GM12878 (cell line): Measurements from ENCODE around the gene TDRD9. TPM values are rescaled to one million over a fixed set of nuclear protein-coding genes. Genes with fewer than 3 reads are reported as not detected.

ENCODE experiments used
- ATAC-seq: fragments of 200-7000 bp; cut with Tn5 transposase; 3 replicates; pipeline ENCODE4 v1.9.1; 2020; ENCODE audit warnings: mild to moderate bottlenecking, moderate library complexity
- BruUV-seq: library from RNA; stranded (reverse); fragments of 400-500 nt; replicated peaks from 2 replicates; lab custom pipeline; 2021; lab: Mats Ljungman, UMichigan
- CTCF ChIA-PET: fragments of 300-600 bp; sonication (Branson Sonifier 250); formaldehyde crosslinking; extraction: SDS; loops from one replicate; lab custom pipeline; 2021; ENCODE audit warnings: inconsistent platforms; lab: Yijun Ruan, JAX
- POLR2A ChIA-PET: fragments of 350-600 bp; formaldehyde crosslinking; extraction: SDS; loops from one replicate; lab custom pipeline; 2021; ENCODE audit warnings: inconsistent platforms; lab: Charles Lee
- RAD21 ChIA-PET: fragments of 300-600 bp; sonication (Branson Sonifier 250); formaldehyde crosslinking; loops from one replicate; lab custom pipeline; 2023; ENCODE audit warnings: antibody characterized with exemption; ENCODE audit not compliant: unreplicated experiment; lab: Charles Lee
- SMC1A ChIA-PET: fragments of 300-600 bp; sonication (Branson Sonifier 250); formaldehyde crosslinking; loops from one replicate; lab custom pipeline; 2023; ENCODE audit not compliant: unreplicated experiment, uncharacterized antibody; lab: Charles Lee
- DNase-seq: peaks from one replicate; pipeline ENCODE4 v3.0.0-alpha.2; 2011; ENCODE audit warnings: low read depth, low spot score
- FAIRE-seq: peaks from 3 replicates; lab custom pipeline; 2011; peaks lifted over from hg19 to GRCh38; lab: Jason Lieb, UNC
- H2AFZ ChIP-seq: 2 replicates; pipeline ENCODE4 v1.6.0; 2011; ENCODE audit warnings: low read depth, low read length, control low read depth; ENCODE audit not compliant: control insufficient read depth
- H3K27ac ChIP-seq: 2 replicates; pipeline ENCODE4 v1.5.1; 2011; ENCODE audit warnings: control low read depth; ENCODE audit not compliant: control insufficient read depth, insufficient read depth
- H3K27me3 ChIP-seq, 2 experiments: replicated peaks in 1 of 2; 2 replicates each; pipeline versions ENCODE4 v1.6.0 to v1.6.1; 2011; ENCODE audit warnings: low read length in 1 of 2; ENCODE audit not compliant: control insufficient read depth in 2 of 2, insufficient read depth in 2 of 2
- H3K36me3 ChIP-seq, 2 experiments: 2 replicates each; pipeline ENCODE4 v1.5.1; 2011; ENCODE audit warnings: low read length in 1 of 2; ENCODE audit not compliant: control insufficient read depth in 2 of 2, insufficient read depth in 2 of 2
- H3K4me1 ChIP-seq: 2 replicates; pipeline ENCODE4 v1.6.1; 2011; ENCODE audit warnings: mild to moderate bottlenecking, low read length, moderate library complexity, mixed read lengths; ENCODE audit not compliant: control insufficient read depth, insufficient read depth
- H3K4me2 ChIP-seq: 2 replicates; pipeline ENCODE4 v1.6.0; 2011; ENCODE audit warnings: control low read depth; ENCODE audit not compliant: control insufficient read depth, insufficient read depth
- H3K4me3 ChIP-seq: fragments of 200-600 bp; sonication (generic); 2 replicates; pipeline ENCODE4 v1.5.1; 2016
- H3K79me2 ChIP-seq: 2 replicates; pipeline ENCODE4 v1.6.0; 2011; ENCODE audit warnings: low read length; ENCODE audit not compliant: control insufficient read depth, insufficient read depth
- H3K9ac ChIP-seq: 2 replicates; pipeline ENCODE4 v1.8.0; 2011; ENCODE audit warnings: low read length, control low read depth, mixed read lengths; ENCODE audit not compliant: control insufficient read depth, insufficient read depth
- H3K9me3 ChIP-seq: replicated peaks from 3 replicates; pipeline ENCODE4 v1.5.1; 2011; ENCODE audit warnings: mild to moderate bottlenecking, low read length; ENCODE audit not compliant: control insufficient read depth, insufficient read depth
- H4K20me1 ChIP-seq: 2 replicates; pipeline ENCODE4 v1.6.0; 2011; ENCODE audit not compliant: control insufficient read depth, insufficient read depth
- ASH2L ChIP-seq: fragments of 300-600, 200-600 bp; sonication (generic); IDR thresholded peaks from 2 replicates; pipeline ENCODE4 v1.6.1; 2017; ENCODE audit warnings: low read depth, mild to moderate bottlenecking, borderline replicate concordance
- EGR1 ChIP-seq, 2 experiments: IDR thresholded peaks; 1 replicate in 1 of 2; 2 replicates in 1 of 2; pipeline ENCODE4 v1.6.1; 2011 to 2012; ENCODE audit warnings: low read depth in 2 of 2, low read length in 2 of 2, borderline replicate concordance in 1 of 2, mild to moderate bottlenecking in 1 of 2, moderate library complexity in 1 of 2
- GABPA ChIP-seq: IDR thresholded peaks from 2 replicates; pipeline ENCODE4 v1.6.1; 2014; ENCODE audit warnings: antibody characterized with exemption, low read depth, mild to moderate bottlenecking, inconsistent platforms
- LARP7 ChIP-seq: fragments of 450-650 bp; IDR thresholded peaks from 2 replicates; pipeline ENCODE4 v1.6.1; 2017; ENCODE audit warnings: mild to moderate bottlenecking
- MEF2B ChIP-seq: fragments of 450-650 bp; IDR thresholded peaks from 2 replicates; pipeline ENCODE4 v1.6.1; 2018; ENCODE audit warnings: mild to moderate bottlenecking, moderate library complexity; ENCODE audit not compliant: partially characterized antibody, poor library complexity, severe bottlenecking
- NBN ChIP-seq: fragments of 450-650 bp; IDR thresholded peaks from 2 replicates; pipeline ENCODE4 v1.6.1; 2016
- ZBTB40 ChIP-seq: fragments of 450-650 bp; IDR thresholded peaks from 2 replicates; pipeline ENCODE4 v1.6.1; 2016; ENCODE audit warnings: mild to moderate bottlenecking, moderate library complexity, borderline replicate concordance
- ZNF24 ChIP-seq: fragments of 450-650 bp; IDR thresholded peaks from 2 replicates; pipeline ENCODE4 v1.6.1; 2017; ENCODE audit warnings: antibody characterized with exemption, mild to moderate bottlenecking
- WGBS: methylation state at CpG from one replicate; pipeline ENCODE4 v1.1.6; 2016; ENCODE audit warnings: low lambda C conversion rate; ENCODE audit not compliant: insufficient replicate concordance, insufficient coverage; ENCODE audit errors: missing lambda C conversion rate; 5-methylcytosine and 5-hydroxymethylcytosine counted together
- in situ Hi-C: fragments of 300-500 bp; cut with MboI; formaldehyde crosslinking; loops from 9 replicates; pipeline ENCODE4 v1.14.3; 2018; ENCODE audit warnings: mixed read lengths
- intact Hi-C: fragments of 100-400 bp; cut with micrococcal nuclease; formaldehyde crosslinking; loops from one replicate; pipeline ENCODE4 v1.14.2; 2022; ENCODE audit not compliant: unreplicated experiment
- polyA plus RNA-seq, 11 experiments: library from polyadenylated mRNA; depleted of rRNA in 4 of 11; unstranded in 6 of 11; stranded (reverse) in 5 of 11; fragments of >200 nt; fragmentation: Nextera tagmentation in 4 of 11; fragmentation: Illumina TruSeq in 1 of 11; extraction: Ambion mirVana in 4 of 11; extraction: Trizol in 1 of 11; gene quantifications; 1 replicate in 1 of 11; 2 replicates in 10 of 11; pipeline versions ENCODE4 v1.2.1 to v1.2.3, GENCODE V29; 2011 to 2016; ENCODE audit warnings: inconsistent platforms in 2 of 11, missing spikeins in 2 of 11, low read depth in 1 of 11
- total RNA-seq, 4 experiments: library from RNA; depleted of rRNA in 3 of 4; stranded (reverse); fragments of >200 nt in 3 of 4; fragmentation: Illumina TruSeq in 1 of 4; extraction: Trizol in 1 of 4; gene quantifications; 2 replicates each; pipeline versions ENCODE4 v1.2.1 to v1.2.3, GENCODE V29; 2013 to 2021

TDRD9 gene
- total and polyA plus RNA-seq, 10 of the 15 experiments (the other 5 are each of a cell fraction or from before 2014, with no cell fraction given) = 0.12 TPM; not detected in 9

DNA sequence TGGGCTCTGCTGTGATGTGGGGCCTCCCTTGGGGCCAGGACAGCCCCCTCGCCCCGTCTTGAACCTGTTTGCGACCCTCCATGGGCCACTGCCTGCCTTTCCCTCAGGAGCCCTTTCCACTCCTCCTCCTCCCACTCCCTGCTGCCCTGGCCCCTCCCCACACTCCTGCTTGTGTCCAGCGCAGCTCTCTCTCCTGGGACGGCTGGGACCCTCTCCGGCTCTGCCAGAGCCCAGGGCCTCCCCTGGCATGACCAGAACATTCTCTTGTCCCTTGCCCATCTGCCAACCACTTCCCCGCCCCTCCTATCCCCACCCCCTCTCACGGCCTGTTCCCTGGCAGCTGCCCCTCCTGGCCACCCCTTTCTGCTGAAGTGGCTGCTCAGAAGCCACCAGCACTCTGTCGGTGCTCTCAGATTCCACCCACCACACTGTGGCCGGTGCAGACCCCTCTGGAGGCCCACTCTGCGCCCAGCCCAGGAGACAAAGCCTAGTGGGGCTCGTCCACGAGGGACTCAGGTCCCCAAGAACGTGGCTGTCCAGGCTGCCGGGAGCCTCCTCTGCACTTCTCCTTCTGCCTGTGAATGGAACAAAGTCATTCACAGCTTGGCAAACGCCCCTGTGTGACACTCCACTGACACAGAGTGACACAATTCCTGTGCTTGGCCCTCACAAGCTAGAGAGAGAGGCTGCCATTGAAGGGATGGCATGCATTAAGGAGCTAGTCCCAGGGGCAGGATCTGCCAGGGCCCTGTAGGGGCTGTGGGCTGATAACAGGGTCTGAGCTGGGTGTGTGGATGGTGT is 158.6 kb downstream of the TDRD9 start:
- no peak for DNase-seq
- no peaks in the 10 kb centered on the region for H3K36me3 ChIP-seq
- RAD21 ChIA-PET = no interaction called here

More for the DNA sequence above, 158.6 kb downstream of the TDRD9 start:
- CTCF ChIA-PET = no interaction called here
- Histone ChIP-seq H3K9ac (no peak overlapping the region), H3K9me3 (no peaks in the 10 kb centered on the region), H4K20me1 (no peaks in the 10 kb centered on the region), H3K27ac (no peak overlapping the region), H3K4me3 (no peak overlapping the region), H3K4me2 (no peak overlapping the region), H3K27me3 (no peaks in the 10 kb centered on the region), H3K79me2 (no peaks in the 10 kb centered on the region), H3K4me1 (no peaks in the 10 kb centered on the region), H2AFZ (no peak overlapping the region)
- in situ Hi-C loops (no loop called here), intact Hi-C loops (no loop called here)
- POLR2A ChIA-PET = no interaction called here
- FAIRE-seq (no peak), ATAC-seq (no peak)
- SMC1A ChIA-PET = no interaction called here
- TF ChIP-seq ZBTB40 = no peak
- TF ChIP-seq ZNF24 = no peak
- no peak for TF ChIP-seq ASH2L
- no peak for TF ChIP-seq MEF2B
- no peak for TF ChIP-seq GABPA
- no peak for TF ChIP-seq LARP7
- TF ChIP-seq NBN = no peak
- no peak for TF ChIP-seq EGR1 (IDR thresholded peaks at IDR 0.05; ENCODE audit: borderline replicate concordance in 1 of 2, low read depth in 2 of 2, low read length in 2 of 2)
- WGBS = 32% methylated on average over 16 of the region's 16 CpGs
- no TSS peak for BruUV-seq
